ENCODE measurements around the gene RRN3. TPM values are rescaled to one million over a fixed set of nuclear protein-coding genes. Genes with fewer than 3 reads are reported as not detected.
"Not testable (repeated sequence)": the region's sequence is repeated elsewhere in the genome, so short reads cannot be mapped to it uniquely, and the experiment has no call there.

The RRN3 gene
- total RNA-seq, 4 donors from 2014 or later: 32.8 to 76.4 (median 49.3) TPM

DNA sequence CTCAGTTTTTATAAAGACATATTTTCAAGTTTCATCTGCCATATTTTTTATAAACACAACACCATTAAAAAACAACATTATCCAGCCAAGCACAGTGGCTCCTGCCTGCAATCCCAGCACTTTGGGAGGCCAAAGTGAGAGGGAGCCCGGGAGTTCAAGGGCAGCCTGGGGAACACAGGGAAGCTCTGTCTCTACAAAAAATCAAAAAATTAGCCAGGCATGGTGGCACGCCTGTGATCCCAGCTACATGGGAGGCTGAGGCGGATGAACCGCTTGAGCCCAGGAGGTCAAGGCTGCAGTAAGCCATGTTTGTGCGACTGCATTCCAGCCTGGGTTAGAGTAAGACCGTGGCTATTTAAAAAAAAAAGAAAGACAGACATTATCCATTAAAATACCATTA lies 21.0 kb downstream of the RRN3 start:
- peak overlapping the region in 1 of 4 donors; percentile 64 for H3K27ac ChIP-seq
- ATAC-seq (no peak), DNase-seq (no peak)
- in situ Hi-C loops (cut with MboI; ENCODE audit: low sequenced_read_pairs in 4 of 4) (no loop called here), intact Hi-C loops (cut with DNase I; ENCODE audit: low total_unique reads) (no loop called here)
- no peaks in the 10 kb centered on the region for H3K9me3 ChIP-seq
- no peaks in the 10 kb centered on the region for H3K4me1 ChIP-seq
- no peaks in the 10 kb centered on the region for H3K27me3 ChIP-seq
- H3K36me3 ChIP-seq: peaks cover 0 to 56% of the 10 kb centered on the region in 2 donors
- TF ChIP-seq, protein P1, sequence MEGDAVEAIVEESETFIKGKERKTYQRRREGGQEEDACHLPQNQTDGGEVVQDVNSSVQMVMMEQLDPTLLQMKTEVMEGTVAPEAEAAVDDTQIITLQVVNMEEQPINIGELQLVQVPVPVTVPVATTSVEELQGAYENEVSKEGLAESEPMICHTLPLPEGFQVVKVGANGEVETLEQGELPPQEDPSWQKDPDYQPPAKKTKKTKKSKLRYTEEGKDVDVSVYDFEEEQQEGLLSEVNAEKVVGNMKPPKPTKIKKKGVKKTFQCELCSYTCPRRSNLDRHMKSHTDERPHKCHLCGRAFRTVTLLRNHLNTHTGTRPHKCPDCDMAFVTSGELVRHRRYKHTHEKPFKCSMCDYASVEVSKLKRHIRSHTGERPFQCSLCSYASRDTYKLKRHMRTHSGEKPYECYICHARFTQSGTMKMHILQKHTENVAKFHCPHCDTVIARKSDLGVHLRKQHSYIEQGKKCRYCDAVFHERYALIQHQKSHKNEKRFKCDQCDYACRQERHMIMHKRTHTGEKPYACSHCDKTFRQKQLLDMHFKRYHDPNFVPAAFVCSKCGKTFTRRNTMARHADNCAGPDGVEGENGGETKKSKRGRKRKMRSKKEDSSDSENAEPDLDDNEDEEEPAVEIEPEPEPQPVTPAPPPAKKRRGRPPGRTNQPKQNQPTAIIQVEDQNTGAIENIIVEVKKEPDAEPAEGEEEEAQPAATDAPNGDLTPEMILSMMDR (IDR thresholded peaks at IDR 0.05 in 4 of 5, conservative IDR thresholded peaks at IDR 0.05 in 1 of 5): no peak
- no peak for TF ChIP-seq POLR2A (IDR thresholded peaks at IDR 0.05)
- no peak overlapping the region for H3K4me3 ChIP-seq

DNA sequence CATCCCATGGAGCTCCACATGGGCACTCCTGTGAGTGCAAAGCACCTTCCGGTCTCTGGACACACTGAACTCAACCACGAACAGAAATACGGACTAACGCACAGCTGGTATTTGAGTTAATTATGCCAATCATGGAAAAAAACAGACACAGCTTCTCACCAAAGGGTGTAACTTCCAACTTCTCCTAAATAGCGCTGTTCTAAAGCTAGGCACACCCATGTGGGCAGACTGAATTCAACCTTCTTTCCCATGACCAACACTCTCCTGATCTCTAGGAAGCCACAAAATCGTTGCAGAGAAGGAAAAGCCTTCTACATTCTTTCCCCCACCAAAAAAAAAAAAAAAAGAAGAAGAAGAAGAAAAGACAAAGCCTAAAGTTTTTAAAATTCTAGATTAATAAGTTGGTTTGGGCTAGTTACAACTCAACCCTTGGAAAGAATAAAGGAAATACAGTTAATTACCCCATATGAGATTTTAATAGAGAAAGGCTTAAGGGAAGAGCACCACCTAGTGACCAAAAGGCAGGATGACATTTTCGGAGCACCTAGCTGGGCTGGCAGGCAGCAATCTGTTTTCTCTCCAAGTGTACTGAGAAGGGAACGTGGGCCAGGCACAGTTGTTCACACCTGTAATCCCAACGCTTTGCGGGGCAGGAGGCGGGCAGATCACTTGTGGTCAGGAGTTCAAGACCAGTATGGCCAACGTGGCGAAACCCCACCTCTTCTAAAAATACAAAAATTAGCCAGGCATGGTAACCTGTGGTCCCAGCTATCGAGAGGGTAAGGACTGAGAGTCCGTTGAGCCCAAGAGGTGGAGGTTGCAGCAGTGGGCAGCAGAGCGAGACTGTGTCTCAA lies 21.9 kb downstream of the RRN3 start:
- H3K36me3 ChIP-seq: peaks cover 0 to 60% of the 10 kb centered on the region in 2 donors
- H3K9me3 ChIP-seq; intact Hi-C loops (cut with DNase I; ENCODE audit: low total_unique reads); H3K4me1 ChIP-seq; in situ Hi-C loops (cut with MboI; ENCODE audit: low sequenced_read_pairs in 4 of 4); H3K27me3 ChIP-seq; H3K4me3 ChIP-seq; DNase-seq: not testable (repeated sequence)
- peak overlapping the region in 2 of 4 donors; percentile 61 to 64 for H3K27ac ChIP-seq
- peak; percentile 68 to 87 for ATAC-seq
- TF ChIP-seq, protein P1 (IDR thresholded peaks at IDR 0.05 in 4 of 5, conservative IDR thresholded peaks at IDR 0.05 in 1 of 5): peak in 2 of 5 experiments; percentile 33 to 53

- in situ Hi-C loops (cut with MboI; ENCODE audit: low sequenced_read_pairs in 4 of 4); H3K4me1 ChIP-seq; H3K27ac ChIP-seq; H3K9me3 ChIP-seq; H3K4me3 ChIP-seq; H3K27me3 ChIP-seq; DNase-seq; ATAC-seq; intact Hi-C loops (cut with DNase I; ENCODE audit: low total_unique reads): not testable (repeated sequence)
- H3K36me3 ChIP-seq: peaks cover 0 to 55% of the 10 kb centered on the region in 2 donors
These were observed 23.1 kb downstream of the RRN3 start for GRCh38 chr16:15071013-15071412.

DNA sequence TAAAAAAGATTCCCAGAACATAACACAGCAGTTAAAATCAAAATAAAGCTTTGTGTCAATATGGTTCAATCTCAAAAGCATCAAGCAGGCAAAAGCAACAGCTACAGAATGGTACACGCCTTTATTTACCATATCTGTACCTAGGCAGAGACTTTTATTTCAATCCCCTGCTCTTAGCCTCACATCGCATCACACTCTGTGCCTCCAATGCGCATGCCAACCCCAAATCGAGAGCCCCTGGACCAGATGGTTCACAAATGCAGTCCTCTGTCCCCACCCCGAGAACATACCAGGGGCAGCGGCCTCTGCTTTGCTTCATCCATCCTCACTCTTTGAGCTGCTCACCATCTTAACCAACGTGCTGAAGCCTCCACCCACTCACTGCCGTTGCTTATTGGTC lies 27.4 kb downstream of the RRN3 start:
- H3K4me3 ChIP-seq; intact Hi-C loops (cut with DNase I; ENCODE audit: low total_unique reads); ATAC-seq; H3K4me1 ChIP-seq; H3K9me3 ChIP-seq; in situ Hi-C loops (cut with MboI; ENCODE audit: low sequenced_read_pairs in 4 of 4); H3K27ac ChIP-seq; DNase-seq; H3K27me3 ChIP-seq: not testable (repeated sequence)
- H3K36me3 ChIP-seq: peaks cover 0 to 58% of the 10 kb centered on the region in 2 donors

DNA sequence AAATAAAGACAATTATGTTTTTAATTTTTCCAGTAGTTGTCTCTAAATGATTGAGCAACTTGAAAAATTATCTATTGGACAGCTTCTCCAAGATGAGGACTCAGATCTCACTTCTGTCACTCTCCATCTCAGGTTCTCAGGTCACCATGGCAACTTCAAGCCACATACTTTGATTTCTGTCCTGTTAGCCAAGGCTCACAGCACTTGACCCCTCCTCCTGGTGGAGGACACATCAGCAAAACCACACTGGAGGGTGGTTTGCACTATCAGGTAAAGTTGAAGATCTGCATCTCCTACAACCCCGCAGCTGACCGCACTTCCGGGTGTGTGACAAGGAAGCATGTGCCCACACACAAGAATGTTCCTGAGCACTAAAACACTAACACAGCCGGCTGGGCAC lies 28.1 kb downstream of the RRN3 start:
- H3K4me1 ChIP-seq; H3K27me3 ChIP-seq; H3K27ac ChIP-seq; ATAC-seq; intact Hi-C loops (cut with DNase I; ENCODE audit: low total_unique reads); H3K4me3 ChIP-seq; H3K9me3 ChIP-seq; in situ Hi-C loops (cut with MboI; ENCODE audit: low sequenced_read_pairs in 4 of 4); DNase-seq: not testable (repeated sequence)
- H3K36me3 ChIP-seq: peaks cover 0 to 65% of the 10 kb centered on the region in 2 donors

GRCh38 chr16:15062085-15062810 lies 31.8 kb downstream of the RRN3 start:
- H3K9me3 ChIP-seq; in situ Hi-C loops (cut with MboI; ENCODE audit: low sequenced_read_pairs in 4 of 4); H3K27ac ChIP-seq; H3K4me3 ChIP-seq; DNase-seq; H3K4me1 ChIP-seq; H3K27me3 ChIP-seq; intact Hi-C loops (cut with DNase I; ENCODE audit: low total_unique reads); ATAC-seq: not testable (repeated sequence)
- peaks cover 0 to 65% of the 10 kb centered on the region in 2 donors for H3K36me3 ChIP-seq
